OCI-LY7 (cell line): ENCODE data around the gene SPACA7. TPM values are rescaled to one million over a fixed set of nuclear protein-coding genes. Genes with fewer than 3 reads are reported as not detected.
"Not testable (repeated sequence)": the region's sequence is repeated elsewhere in the genome, so short reads cannot be mapped to it uniquely, and the experiment has no call there.

ENCODE experiments used
- BruUV-seq: library from RNA; stranded (reverse); fragments of 400-500 nt; replicated peaks from 2 replicates; lab custom pipeline; 2021; lab: Mats Ljungman, UMichigan
- CTCF ChIA-PET: fragments of 300-600 bp; sonication (Branson Sonifier 250); formaldehyde crosslinking; loops from one replicate; lab custom pipeline; 2022; ENCODE audit warnings: antibody characterized with exemption; ENCODE audit not compliant: unreplicated experiment; lab: Charles Lee
- POLR2A ChIA-PET: fragments of 300-600 bp; sonication (Branson Sonifier 250); formaldehyde crosslinking; loops from one replicate; lab custom pipeline; 2022; ENCODE audit warnings: antibody characterized with exemption; lab: Charles Lee
- DNase-seq: peaks from one replicate; pipeline ENCODE4 v3.0.0-alpha.2; 2015; ENCODE audit warnings: low spot score
- H2AFZ ChIP-seq: fragments of 200-600 bp; sonication (generic), shearing (Covaris generic); 2 replicates; pipeline ENCODE4 v1.6.1; 2014; ENCODE audit warnings: mild to moderate bottlenecking, antibody characterized with exemption, low read length, moderate library complexity
- H3K27ac ChIP-seq: fragments of 200-600 bp; sonication (generic); 2 replicates; pipeline ENCODE4 v1.5.1; 2014; ENCODE audit warnings: mixed run types, low read depth, mild to moderate bottlenecking, moderate library complexity, low read length, inconsistent platforms; ENCODE audit not compliant: poor library complexity, severe bottlenecking
- H3K36me3 ChIP-seq: fragments of 200-600 bp; sonication (generic); 2 replicates; pipeline ENCODE4 v1.6.1; 2014; ENCODE audit warnings: mild to moderate bottlenecking, antibody characterized with exemption, low read length, moderate library complexity, mixed read lengths; ENCODE audit not compliant: insufficient read depth
- H3K4me1 ChIP-seq: fragments of 200-600 bp; sonication (generic); 2 replicates; pipeline ENCODE4 v1.5.1; 2014; ENCODE audit warnings: mild to moderate bottlenecking, low read length; ENCODE audit not compliant: insufficient read depth, poor library complexity, severe bottlenecking
- H3K4me2 ChIP-seq: fragments of 200-600 bp; sonication (generic); 2 replicates; pipeline ENCODE4 v1.6.1; 2014; ENCODE audit warnings: mild to moderate bottlenecking, low read length
- H3K4me3 ChIP-seq: fragments of 200-600 bp; sonication (generic); 2 replicates; pipeline ENCODE4 v1.5.1; 2014; ENCODE audit warnings: mild to moderate bottlenecking, low read depth, low read length; ENCODE audit not compliant: poor library complexity, severe bottlenecking
- H3K79me2 ChIP-seq: fragments of 200-600 bp; sonication (generic); 2 replicates; pipeline ENCODE4 v1.6.1; 2016; ENCODE audit warnings: low read depth, mild to moderate bottlenecking, low read length, moderate library complexity, mixed read lengths; ENCODE audit not compliant: insufficient read depth
- H3K9me2 ChIP-seq: fragments of 200-600 bp; sonication (generic); 2 replicates; pipeline ENCODE4 v1.6.1; 2016; ENCODE audit warnings: mild to moderate bottlenecking, low read length, mixed read lengths; ENCODE audit not compliant: insufficient read depth
- H3K9me3 ChIP-seq: fragments of 200-600 bp; sonication (generic); 2 replicates; pipeline ENCODE4 v1.6.1; 2014; ENCODE audit warnings: mild to moderate bottlenecking, mixed run types, low read length, mixed read lengths
- H4K20me1 ChIP-seq: fragments of 200-600 bp; sonication (generic); 2 replicates; pipeline ENCODE4 v1.6.1; 2014; ENCODE audit warnings: mild to moderate bottlenecking, antibody characterized with exemption, low read length, moderate library complexity, mixed read lengths; ENCODE audit not compliant: insufficient read depth
- CTCF ChIP-seq: fragments of 200-600 bp; sonication (generic); conservative IDR thresholded peaks from 2 replicates; pipeline ENCODE4 v1.5.1; 2014; ENCODE audit warnings: mild to moderate bottlenecking, antibody characterized with exemption, low read length, moderate library complexity, mixed read lengths
- EZH2phosphoT487 ChIP-seq: fragments of 200-600 bp; sonication (generic); IDR thresholded peaks from 2 replicates; pipeline ENCODE4 v1.6.1; 2018; ENCODE audit warnings: low read depth, borderline replicate concordance, mild to moderate bottlenecking, mixed run types, antibody characterized with exemption, low read length, moderate library complexity, mixed read lengths
- intact Hi-C: fragments of 100-400 bp; cut with micrococcal nuclease; formaldehyde crosslinking; loops from one replicate; pipeline ENCODE4 v1.10.0; 2022; ENCODE audit not compliant: unreplicated experiment
- total RNA-seq, 2 experiments: library from RNA; depleted of rRNA in 1 of 2; stranded (reverse); fragments of >200 nt in 1 of 2; shearing (Covaris generic) in 1 of 2; gene quantifications; 2 replicates each; pipeline ENCODE4 v1.2.3, GENCODE V29; 2014 to 2022

The SPACA7 gene
- total RNA-seq, 2 experiments from 2014 or later: not detected

GRCh38 chr13:112392719-112393118 is 16.6 kb downstream of the SPACA7 start:
- no peaks in the 10 kb centered on the region for H3K36me3 ChIP-seq
- 0 out of 2 replicates have a peak, but pooled peaks have one; percentile 26 for TF ChIP-seq CTCF
- no peak for TF ChIP-seq EZH2phosphoT487
- no peak overlapping the region for H3K4me3 ChIP-seq
- POLR2A ChIA-PET: no interaction called here
- no peak overlapping the region for H3K4me2 ChIP-seq
- intact Hi-C loops: no loop called here
- H2AFZ ChIP-seq: no peak overlapping the region
- no peaks in the 10 kb centered on the region for H3K79me2 ChIP-seq
- H4K20me1 ChIP-seq: no peaks in the 10 kb centered on the region
- H3K9me2 ChIP-seq: no peaks in the 10 kb centered on the region
- H3K27ac ChIP-seq: no peak overlapping the region
- CTCF ChIA-PET: no interaction called here
- no peaks in the 10 kb centered on the region for H3K9me3 ChIP-seq
- H3K4me1 ChIP-seq: no peaks in the 10 kb centered on the region
- no TSS peak for BruUV-seq
- no peak for DNase-seq

- DNase-seq, H3K79me2 ChIP-seq, H4K20me1 ChIP-seq, H3K9me2 ChIP-seq, H3K4me1 ChIP-seq, H3K4me3 ChIP-seq, intact Hi-C loops, CTCF ChIA-PET, H2AFZ ChIP-seq, H3K27ac ChIP-seq, H3K4me2 ChIP-seq, H3K36me3 ChIP-seq, BruUV-seq, H3K9me3 ChIP-seq, POLR2A ChIA-PET: not testable (repeated sequence)
Measured at GRCh38 chr13:112395022-112395421, 18.9 kb downstream of the SPACA7 start.

- intact Hi-C loops, H3K9me3 ChIP-seq, DNase-seq, H3K4me2 ChIP-seq, H3K4me1 ChIP-seq, CTCF ChIA-PET, H3K36me3 ChIP-seq, H3K9me2 ChIP-seq, POLR2A ChIA-PET, H3K27ac ChIP-seq, BruUV-seq, H3K79me2 ChIP-seq, H2AFZ ChIP-seq, H4K20me1 ChIP-seq, H3K4me3 ChIP-seq: not testable (repeated sequence)
Measured at GRCh38 chr13:112395941-112396340, 19.8 kb downstream of the SPACA7 start.

- TF ChIP-seq CTCF: no peak
- TF ChIP-seq EZH2phosphoT487: no peak
- Histone ChIP-seq H3K9me2 (no peaks in the 10 kb centered on the region), H3K4me1 (no peaks in the 10 kb centered on the region), H3K4me2 (no peak overlapping the region), H4K20me1 (no peaks in the 10 kb centered on the region), H2AFZ (no peak overlapping the region), H3K4me3 (no peak overlapping the region), H3K27ac (no peak overlapping the region), H3K9me3 (no peaks in the 10 kb centered on the region), H3K36me3 (no peaks in the 10 kb centered on the region), H3K79me2 (no peaks in the 10 kb centered on the region)
- intact Hi-C loops: no loop called here
- no peak for DNase-seq
- POLR2A ChIA-PET: no interaction called here
- CTCF ChIA-PET: no interaction called here
- BruUV-seq: no TSS peak
Measured at GRCh38 chr13:112397108-112397507, 21.0 kb downstream of the SPACA7 start.

- H3K79me2 ChIP-seq, POLR2A ChIA-PET, DNase-seq, CTCF ChIA-PET, BruUV-seq, H3K4me3 ChIP-seq, H3K4me2 ChIP-seq, H3K4me1 ChIP-seq, H2AFZ ChIP-seq, intact Hi-C loops, H3K9me3 ChIP-seq, H3K9me2 ChIP-seq, H4K20me1 ChIP-seq, H3K27ac ChIP-seq, H3K36me3 ChIP-seq: not testable (repeated sequence)
Measured at GRCh38 chr13:112398347-112398746, 22.2 kb downstream of the SPACA7 start.
